ENCODE data around the gene ADCY2.

Gene ADCY2

GRCh38 chr5:7816535-7816901 is 420.6 kb downstream of the ADCY2 start:
- H3K4me3 ChIP-seq (ENCODE audit: low read length in 2 of 2) = no peak overlapping the region
- no peaks in the 10 kb centered on the region for H3K9me3 ChIP-seq (ENCODE audit: control insufficient read depth in 2 of 2, low read length in 2 of 2)
- H3K36me3 ChIP-seq (ENCODE audit: control insufficient read depth in 2 of 2, insufficient read depth in 2 of 2, low read length in 2 of 2) = peaks cover 5 to 6% of the 10 kb centered on the region in 2 donors
- no peak overlapping the region for H3K27ac ChIP-seq (ENCODE audit: low read length)
- H3K4me1 ChIP-seq (ENCODE audit: control insufficient read depth, insufficient read depth, low read length) = peaks cover 7% of the 10 kb centered on the region
- no peaks in the 10 kb centered on the region for H3K27me3 ChIP-seq (ENCODE audit: control insufficient read depth in 1 of 2, insufficient read depth in 2 of 2, low read length in 2 of 2)
- no peak overlapping the region for H3K9ac ChIP-seq (ENCODE audit: low read length in 2 of 2)

- H3K9me3 ChIP-seq (ENCODE audit: control insufficient read depth in 2 of 2, low read length in 2 of 2) = no peaks in the 10 kb centered on the region
- no peaks in the 10 kb centered on the region for H3K27me3 ChIP-seq (ENCODE audit: control insufficient read depth in 1 of 2, insufficient read depth in 2 of 2, low read length in 2 of 2)
These were observed 426.5 kb downstream of the ADCY2 start for GRCh38 chr5:7822449-7822848.

DNA sequence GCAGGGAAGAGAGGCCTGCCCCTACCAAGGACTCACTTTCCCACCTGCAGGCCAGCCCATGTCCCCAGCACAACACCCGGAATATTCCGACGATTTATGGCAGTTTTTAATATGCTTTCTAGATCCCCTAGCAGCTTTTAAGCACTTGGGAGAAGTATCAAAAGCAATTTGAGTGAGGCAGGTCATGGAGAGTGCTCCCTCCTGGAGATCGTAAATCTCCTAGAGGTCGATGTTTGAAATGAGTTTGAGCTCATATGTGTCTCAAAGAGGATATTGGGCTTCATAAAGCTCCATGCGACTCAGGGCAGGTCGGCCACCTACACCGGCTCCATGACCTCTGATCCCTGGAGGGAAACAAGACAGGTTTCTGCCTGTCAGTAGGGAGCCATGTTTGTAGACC is 427.7 kb downstream of the ADCY2 start:
- Histone ChIP-seq H3K4me3 (ENCODE audit: low read length in 2 of 2) (no peak overlapping the region), H3K27ac (ENCODE audit: low read length) (no peak overlapping the region), H3K27me3 (ENCODE audit: control insufficient read depth in 1 of 2, insufficient read depth in 2 of 2, low read length in 2 of 2) (no peaks in the 10 kb centered on the region), H3K9ac (ENCODE audit: low read length in 2 of 2) (no peak overlapping the region), H3K9me3 (ENCODE audit: control insufficient read depth in 2 of 2, low read length in 2 of 2) (no peaks in the 10 kb centered on the region), H3K36me3 (ENCODE audit: control insufficient read depth in 2 of 2, insufficient read depth in 2 of 2, low read length in 2 of 2) (peaks cover 22 to 31% of the 10 kb centered on the region in 2 donors), H3K4me1 (ENCODE audit: control insufficient read depth, insufficient read depth, low read length) (no peaks in the 10 kb centered on the region)

More at GRCh38 chr5:7822449-7822848, 426.5 kb downstream of the ADCY2 start:
- no peak overlapping the region for H3K27ac ChIP-seq (ENCODE audit: low read length)
- no peaks in the 10 kb centered on the region for H3K4me1 ChIP-seq (ENCODE audit: control insufficient read depth, insufficient read depth, low read length)
- H3K36me3 ChIP-seq (ENCODE audit: control insufficient read depth in 2 of 2, insufficient read depth in 2 of 2, low read length in 2 of 2) = peaks cover 22 to 31% of the 10 kb centered on the region in 2 donors
- H3K9ac ChIP-seq (ENCODE audit: low read length in 2 of 2) = no peak overlapping the region
- no peak overlapping the region for H3K4me3 ChIP-seq (ENCODE audit: low read length in 2 of 2)

DNA sequence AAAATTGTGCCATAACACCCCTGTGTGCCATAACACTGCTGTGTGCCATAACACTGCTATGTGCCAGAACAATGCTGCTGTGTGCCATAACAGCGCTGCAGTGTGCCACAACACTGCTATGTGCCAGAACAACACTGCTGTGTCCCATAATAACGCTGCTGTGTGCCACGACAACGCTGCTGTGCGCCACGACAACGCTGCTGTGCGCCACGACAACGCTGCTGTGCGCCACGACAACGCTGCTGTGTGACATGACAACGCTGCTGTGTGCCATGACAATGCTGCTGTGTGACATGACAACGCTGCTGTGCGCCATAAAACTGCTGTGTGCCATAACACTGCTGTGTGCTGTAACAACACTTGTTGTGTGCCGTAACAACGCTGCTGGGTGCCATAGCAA is 429.1 kb downstream of the ADCY2 start:
- Histone ChIP-seq H3K4me1 (ENCODE audit: control insufficient read depth, insufficient read depth, low read length) (no peaks in the 10 kb centered on the region), H3K27me3 (ENCODE audit: control insufficient read depth in 1 of 2, insufficient read depth in 2 of 2, low read length in 2 of 2) (no peaks in the 10 kb centered on the region), H3K9ac (ENCODE audit: low read length in 2 of 2) (no peak overlapping the region), H3K36me3 (ENCODE audit: control insufficient read depth in 2 of 2, insufficient read depth in 2 of 2, low read length in 2 of 2) (peaks cover 18 to 28% of the 10 kb centered on the region in 2 donors), H3K4me3 (ENCODE audit: low read length in 2 of 2) (no peak overlapping the region), H3K9me3 (ENCODE audit: control insufficient read depth in 2 of 2, low read length in 2 of 2) (no peaks in the 10 kb centered on the region), H3K27ac (ENCODE audit: low read length) (no peak overlapping the region)

DNA sequence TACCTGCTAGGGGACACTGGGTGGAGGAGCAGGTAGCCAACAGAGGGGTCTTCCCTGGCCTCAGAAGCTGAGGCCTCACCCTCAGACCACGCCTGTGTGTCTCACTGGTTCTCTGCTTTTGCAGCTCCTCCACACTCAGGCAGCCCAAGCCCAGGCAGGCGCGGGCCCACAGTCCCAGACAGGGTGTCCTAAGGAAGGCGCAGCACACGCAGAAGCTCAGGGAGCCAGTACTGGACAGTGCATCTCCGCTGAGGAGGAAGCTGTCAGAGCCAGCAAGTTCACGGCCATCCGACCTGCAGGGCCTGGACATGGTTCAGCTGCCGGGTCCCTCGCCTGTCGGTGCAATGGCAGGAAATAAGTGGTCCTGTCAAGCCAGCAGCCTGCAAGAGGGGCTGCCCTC is 429.7 kb downstream of the ADCY2 start:
- Histone ChIP-seq H3K27ac (ENCODE audit: low read length) (no peak overlapping the region), H3K27me3 (ENCODE audit: control insufficient read depth in 1 of 2, insufficient read depth in 2 of 2, low read length in 2 of 2) (no peaks in the 10 kb centered on the region), H3K9ac (ENCODE audit: low read length in 2 of 2) (no peak overlapping the region), H3K4me1 (ENCODE audit: control insufficient read depth, insufficient read depth, low read length) (no peaks in the 10 kb centered on the region), H3K9me3 (ENCODE audit: control insufficient read depth in 2 of 2, low read length in 2 of 2) (no peaks in the 10 kb centered on the region), H3K36me3 (ENCODE audit: control insufficient read depth in 2 of 2, insufficient read depth in 2 of 2, low read length in 2 of 2) (peaks cover 18 to 28% of the 10 kb centered on the region in 2 donors), H3K4me3 (ENCODE audit: low read length in 2 of 2) (no peak overlapping the region)

DNA sequence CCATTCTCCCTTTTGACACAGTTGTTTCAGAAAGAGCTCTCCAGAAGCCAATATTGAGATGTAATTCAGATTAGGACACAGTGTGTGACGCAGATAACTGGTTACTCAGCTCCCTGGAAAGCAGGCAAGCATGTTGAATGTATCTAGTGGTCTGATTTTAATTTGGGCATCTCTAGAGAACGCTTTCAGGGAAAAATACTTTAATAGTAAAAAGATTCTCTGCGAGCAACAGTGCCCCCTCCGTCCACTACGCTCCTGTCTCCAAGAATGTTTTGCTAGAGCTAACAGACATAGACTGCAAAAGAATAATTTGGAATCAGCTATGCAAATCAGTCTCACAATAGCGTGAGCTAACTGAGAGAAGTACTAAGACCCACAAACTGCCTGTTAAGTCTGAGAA is 431.7 kb downstream of the ADCY2 start:
- Histone ChIP-seq H3K4me3 (ENCODE audit: low read length in 2 of 2) (no peak overlapping the region), H3K27ac (ENCODE audit: low read length) (no peak overlapping the region), H3K27me3 (ENCODE audit: control insufficient read depth in 1 of 2, insufficient read depth in 2 of 2, low read length in 2 of 2) (no peaks in the 10 kb centered on the region), H3K9ac (ENCODE audit: low read length in 2 of 2) (no peak overlapping the region), H3K36me3 (ENCODE audit: control insufficient read depth in 2 of 2, insufficient read depth in 2 of 2, low read length in 2 of 2) (peaks cover 10 to 20% of the 10 kb centered on the region in 2 donors), H3K9me3 (ENCODE audit: control insufficient read depth in 2 of 2, low read length in 2 of 2) (no peaks in the 10 kb centered on the region), H3K4me1 (ENCODE audit: control insufficient read depth, insufficient read depth, low read length) (no peaks in the 10 kb centered on the region)

GRCh38 chr5:7828269-7828668 is 432.3 kb downstream of the ADCY2 start:
- H3K9me3 ChIP-seq (ENCODE audit: control insufficient read depth in 2 of 2, low read length in 2 of 2) = no peaks in the 10 kb centered on the region
- H3K4me1 ChIP-seq (ENCODE audit: control insufficient read depth, insufficient read depth, low read length) = no peaks in the 10 kb centered on the region
- peaks cover 10 to 16% of the 10 kb centered on the region in 2 donors for H3K36me3 ChIP-seq (ENCODE audit: control insufficient read depth in 2 of 2, insufficient read depth in 2 of 2, low read length in 2 of 2)
- no peak overlapping the region for H3K4me3 ChIP-seq (ENCODE audit: low read length in 2 of 2)
- no peak overlapping the region for H3K9ac ChIP-seq (ENCODE audit: low read length in 2 of 2)
- no peak overlapping the region for H3K27ac ChIP-seq (ENCODE audit: low read length)
- no peaks in the 10 kb centered on the region for H3K27me3 ChIP-seq (ENCODE audit: control insufficient read depth in 1 of 2, insufficient read depth in 2 of 2, low read length in 2 of 2)

DNA sequence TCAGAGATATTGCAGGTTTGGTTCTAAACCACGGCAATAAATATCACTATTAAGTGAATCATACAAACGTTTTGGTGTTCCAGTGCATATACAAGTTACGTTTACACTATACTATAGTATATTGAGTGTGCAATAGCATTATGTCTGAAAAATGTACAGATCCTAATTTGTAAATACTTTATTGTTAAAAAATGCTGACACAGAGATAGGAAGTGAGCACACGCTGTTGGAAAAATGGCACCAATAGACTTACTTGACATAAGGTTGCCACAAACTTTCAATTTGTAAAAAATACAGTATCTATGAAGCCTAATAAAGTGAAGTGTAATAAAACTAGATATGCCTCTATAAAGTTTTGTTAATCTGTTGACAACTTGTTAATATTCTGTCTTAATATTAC is 439.0 kb downstream of the ADCY2 start:
- Histone ChIP-seq H3K36me3 (ENCODE audit: control insufficient read depth in 2 of 2, insufficient read depth in 2 of 2, low read length in 2 of 2) (no peaks in the 10 kb centered on the region), H3K27ac (ENCODE audit: low read length) (no peak overlapping the region)

DNA sequence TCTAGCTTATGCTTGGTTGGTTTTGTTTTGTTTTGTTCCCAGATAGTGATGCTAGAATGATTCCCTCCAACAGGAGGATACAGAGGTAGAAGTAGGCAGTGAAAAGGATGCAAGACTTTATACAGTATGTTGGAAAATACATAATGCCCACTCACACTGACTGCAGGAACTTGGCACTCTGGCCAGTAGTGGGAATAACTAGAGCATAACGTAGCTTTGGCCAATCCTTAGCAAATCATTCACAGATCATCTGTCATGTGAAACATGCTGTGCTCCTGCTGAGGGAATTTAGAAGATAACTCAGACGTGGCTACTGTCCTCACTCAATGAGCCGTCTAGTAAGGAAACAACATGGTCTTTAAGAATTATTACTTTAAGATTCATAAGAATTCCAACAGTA is 441.5 kb downstream of the ADCY2 start:
- H3K4me1 ChIP-seq (ENCODE audit: control insufficient read depth, insufficient read depth, low read length) = no peaks in the 10 kb centered on the region
- no peak overlapping the region for H3K4me3 ChIP-seq (ENCODE audit: low read length in 2 of 2)
- no peaks in the 10 kb centered on the region for H3K36me3 ChIP-seq (ENCODE audit: control insufficient read depth in 2 of 2, insufficient read depth in 2 of 2, low read length in 2 of 2)
- H3K9ac ChIP-seq (ENCODE audit: low read length in 2 of 2) = no peak overlapping the region
- H3K27me3 ChIP-seq (ENCODE audit: control insufficient read depth in 1 of 2, insufficient read depth in 2 of 2, low read length in 2 of 2) = no peaks in the 10 kb centered on the region
- H3K27ac ChIP-seq (ENCODE audit: low read length) = no peak overlapping the region
- no peaks in the 10 kb centered on the region for H3K9me3 ChIP-seq (ENCODE audit: control insufficient read depth in 2 of 2, low read length in 2 of 2)

More for the DNA sequence above, 439.0 kb downstream of the ADCY2 start:
- no peak overlapping the region for H3K4me3 ChIP-seq (ENCODE audit: low read length in 2 of 2)
- H3K9ac ChIP-seq (ENCODE audit: low read length in 2 of 2) = no peak overlapping the region
- H3K27me3 ChIP-seq (ENCODE audit: control insufficient read depth in 1 of 2, insufficient read depth in 2 of 2, low read length in 2 of 2) = no peaks in the 10 kb centered on the region
- no peaks in the 10 kb centered on the region for H3K4me1 ChIP-seq (ENCODE audit: control insufficient read depth, insufficient read depth, low read length)
- H3K9me3 ChIP-seq (ENCODE audit: control insufficient read depth in 2 of 2, low read length in 2 of 2) = no peaks in the 10 kb centered on the region

DNA sequence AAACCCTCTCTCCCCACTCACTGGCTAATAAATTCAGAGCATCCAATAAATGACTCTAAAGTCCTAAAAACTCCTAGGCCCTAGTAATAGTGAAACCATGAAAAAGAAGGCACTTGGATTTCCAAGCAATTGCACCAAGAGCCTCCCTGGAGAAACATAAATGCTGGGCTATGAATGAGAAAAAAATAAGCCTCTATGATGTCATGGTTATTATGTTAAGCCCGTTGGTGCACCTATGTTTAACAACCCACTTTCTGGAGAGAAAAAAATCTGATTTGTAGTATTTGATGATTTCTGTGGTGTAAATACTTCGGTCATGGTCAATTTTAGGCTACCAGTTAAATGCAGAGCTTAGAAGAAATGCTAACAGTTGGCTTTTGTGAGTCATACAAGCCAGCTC is 446.6 kb downstream of the ADCY2 start:
- H3K9ac ChIP-seq (ENCODE audit: low read length in 2 of 2) = no peak overlapping the region
- H3K27me3 ChIP-seq (ENCODE audit: control insufficient read depth in 1 of 2, insufficient read depth in 2 of 2, low read length in 2 of 2) = peaks cover 0 to 3% of the 10 kb centered on the region in 2 donors
- no peak overlapping the region for H3K27ac ChIP-seq (ENCODE audit: low read length)
- H3K36me3 ChIP-seq (ENCODE audit: control insufficient read depth in 2 of 2, insufficient read depth in 2 of 2, low read length in 2 of 2) = no peaks in the 10 kb centered on the region
- H3K9me3 ChIP-seq (ENCODE audit: control insufficient read depth in 2 of 2, low read length in 2 of 2) = no peaks in the 10 kb centered on the region
- no peak overlapping the region for H3K4me3 ChIP-seq (ENCODE audit: low read length in 2 of 2)
- no peaks in the 10 kb centered on the region for H3K4me1 ChIP-seq (ENCODE audit: control insufficient read depth, insufficient read depth, low read length)

DNA sequence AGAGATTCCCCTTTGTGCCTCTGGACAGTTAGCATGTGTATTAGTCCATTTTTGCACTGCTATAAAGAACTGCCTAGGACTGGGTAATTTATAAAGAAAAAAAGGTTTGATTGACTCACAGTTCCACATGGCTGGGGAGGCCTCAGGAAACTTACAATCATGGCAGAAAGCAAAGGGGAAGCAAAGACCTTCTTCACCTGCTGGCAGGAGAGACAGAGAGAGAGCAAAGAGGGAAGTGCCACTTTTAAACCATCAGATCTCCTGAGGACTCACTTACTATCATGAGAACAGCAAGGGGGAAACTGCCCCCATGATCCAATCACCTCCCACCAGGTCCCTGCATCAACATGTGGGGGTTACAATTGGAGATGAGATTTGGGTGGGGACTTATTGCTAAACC is 449.0 kb downstream of the ADCY2 start:
- Histone ChIP-seq H3K27me3 (ENCODE audit: control insufficient read depth in 1 of 2, insufficient read depth in 2 of 2, low read length in 2 of 2) (peaks cover 13% of the 10 kb centered on the region in 2 donors), H3K4me3 (ENCODE audit: low read length in 2 of 2) (no peak overlapping the region), H3K27ac (ENCODE audit: low read length) (no peak overlapping the region), H3K4me1 (ENCODE audit: control insufficient read depth, insufficient read depth, low read length) (peaks cover 7% of the 10 kb centered on the region), H3K36me3 (ENCODE audit: control insufficient read depth in 2 of 2, insufficient read depth in 2 of 2, low read length in 2 of 2) (no peaks in the 10 kb centered on the region), H3K9ac (ENCODE audit: low read length in 2 of 2) (no peak overlapping the region), H3K9me3 (ENCODE audit: control insufficient read depth in 2 of 2, low read length in 2 of 2) (no peaks in the 10 kb centered on the region)
